Measurements from ENCODE around the gene GMEB2. TPM values are rescaled to one million over a fixed set of nuclear protein-coding genes. Genes with fewer than 3 reads are reported as not detected.

GMEB2 gene
- polyA plus RNA-seq, 1 of the 3 experiments (the other 2 are of a cell fraction): 6.5 TPM

GRCh38 chr20:63573647-63574131, 53.2 kb downstream of the GMEB2 start:
- H3K27ac ChIP-seq (ENCODE audit: low read depth in 2 of 2, low read length in 1 of 2): peak overlapping the region in 1 of 2 experiments; percentile 39; a peak in 1 of 4 replicates
- ChIA-PET CTCF (interaction anchor here (0.8 to 1.3 kb wide), 2 partner anchors 17 to 201 kb away, joined by 4 read pairs; no protein-coding TSS in a partner anchor), POLR2A (interaction anchor here (0.8 to 1.0 kb wide), 3 partner anchors 25 to 53 kb away, joined by 3 read pairs; partner anchors contain the start of gene GMEB2)
- no peak for DNase-seq
- peak overlapping the region; percentile 95 for H3K4me2 ChIP-seq
- no peaks in the 10 kb centered on the region for H3K27me3 ChIP-seq (ENCODE audit: insufficient read depth)
- H3K4me3 ChIP-seq (ENCODE audit: low read depth in 2 of 2, low read length in 1 of 2): peak overlapping the region; percentile 79 to 80
- peaks cover 8% of the 10 kb centered on the region; the same call in 1 of the 2 replicates for H3K79me2 ChIP-seq (ENCODE audit: insufficient read depth)
- no peaks in the 10 kb centered on the region for H4K20me1 ChIP-seq (ENCODE audit: insufficient read depth)
- no peaks in the 10 kb centered on the region for H3K9me3 ChIP-seq
- H2AFZ ChIP-seq (ENCODE audit: low read depth): 0 out of 2 replicates have a peak overlapping the region, but pooled peaks have one; percentile 23
- H3K4me1 ChIP-seq (ENCODE audit: control insufficient read depth in 1 of 2, insufficient read depth in 2 of 2, low read depth in 1 of 2, low read length in 1 of 2): peaks cover 3 to 28% of the 10 kb centered on the region in 2 experiments; a peak in 2 of 4 replicates
- no peaks in the 10 kb centered on the region for H3F3A ChIP-seq (replicated peaks; ENCODE audit: insufficient read depth)
- H3K9me2 ChIP-seq: no peaks in the 10 kb centered on the region
- WGBS (ENCODE audit: low lambda C conversion rate): 18% methylated on average over 8 of the region's 24 CpGs
- peak overlapping the region; percentile 73 for H3K9ac ChIP-seq
- TF ChIP-seq IRF3 (IDR thresholded peaks at IDR 0.05; ENCODE audit: low read depth, low read length): no peak
- peaks cover 0 to 6% of the 10 kb centered on the region in 2 experiments for H3K36me3 ChIP-seq (replicated peaks in 1 of 2; ENCODE audit: control insufficient read depth in 1 of 2, insufficient read depth in 2 of 2, low read length in 1 of 2)

DNA sequence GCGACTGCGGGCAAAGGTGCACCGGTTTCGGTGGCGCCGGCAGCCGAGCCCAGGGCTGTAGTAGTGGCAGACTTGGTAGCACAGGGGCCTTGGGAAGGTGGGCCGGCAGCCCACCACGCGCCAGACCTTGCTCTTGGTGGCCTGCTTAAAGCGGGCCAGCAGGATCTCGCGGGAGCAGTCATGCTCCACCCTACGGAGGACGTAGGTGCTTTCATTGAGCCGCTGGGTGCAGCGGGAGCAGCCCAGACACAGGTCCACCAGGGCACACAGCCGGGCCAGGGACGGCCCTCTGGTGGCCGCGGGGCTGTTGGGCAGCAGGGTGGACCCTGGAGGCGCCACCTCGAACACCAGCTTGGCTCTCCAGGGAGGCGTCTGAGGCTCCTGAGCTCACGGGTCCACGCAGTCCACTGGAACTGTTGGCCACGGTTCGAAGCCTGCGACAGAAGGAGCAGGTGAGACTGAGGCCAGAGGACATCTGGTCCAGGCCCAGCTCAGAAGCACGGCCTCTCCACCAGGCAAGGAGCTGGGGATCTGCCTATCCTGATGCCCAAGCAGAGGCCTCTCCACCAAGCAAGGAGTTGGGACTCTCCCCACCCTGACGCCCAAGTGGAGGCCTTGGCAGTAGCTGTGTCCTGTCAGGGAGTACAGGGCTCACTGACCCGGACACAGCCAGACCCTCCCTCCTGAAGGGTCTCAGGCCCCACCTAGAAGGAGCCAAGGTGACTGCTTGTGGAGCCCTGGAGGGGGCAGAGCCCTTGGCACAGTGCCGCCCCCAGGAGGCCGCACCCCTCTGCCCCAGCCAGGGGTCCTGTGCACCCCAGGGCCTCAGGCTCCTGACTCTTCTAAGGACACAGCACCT, 53.9 kb downstream of the GMEB2 start:
- TF ChIP-seq CTCF (IDR thresholded peaks at IDR 0.05) (peak; percentile 29), ELF1 (IDR thresholded peaks at IDR 0.05) (no peak), MEF2A (IDR thresholded peaks at IDR 0.05; ENCODE audit: borderline replicate concordance, low read depth) (no peak)
- H3K27me3 ChIP-seq (ENCODE audit: insufficient read depth): no peaks in the 10 kb centered on the region
- H3K9ac ChIP-seq: peak overlapping the region; percentile 73
- H3K79me2 ChIP-seq (ENCODE audit: insufficient read depth): peaks cover 8% of the 10 kb centered on the region; the same call in 1 of the 2 replicates
- H4K20me1 ChIP-seq (ENCODE audit: insufficient read depth): no peaks in the 10 kb centered on the region
- H3K4me2 ChIP-seq: peak overlapping the region; percentile 95
- H3K4me1 ChIP-seq (ENCODE audit: control insufficient read depth in 1 of 2, insufficient read depth in 2 of 2, low read depth in 1 of 2, low read length in 1 of 2): peaks cover 3 to 28% of the 10 kb centered on the region in 2 experiments; a peak in 2 of 4 replicates
- H3K36me3 ChIP-seq (replicated peaks in 1 of 2; ENCODE audit: control insufficient read depth in 1 of 2, insufficient read depth in 2 of 2, low read length in 1 of 2): peaks cover 0 to 7% of the 10 kb centered on the region in 2 experiments
- ChIA-PET POLR2A (no interaction called here), CTCF (interaction anchor here (0.8 to 1.3 kb wide), 3 partner anchors 18 to 202 kb away, joined by 3 to 4 read pairs (median 4); no protein-coding TSS in a partner anchor)
- no peaks in the 10 kb centered on the region for H3K9me2 ChIP-seq
- no peaks in the 10 kb centered on the region for H3K9me3 ChIP-seq
- no peaks in the 10 kb centered on the region for H3F3A ChIP-seq (replicated peaks; ENCODE audit: insufficient read depth)
- peak overlapping the region; percentile 79 to 80 for H3K4me3 ChIP-seq (ENCODE audit: low read depth in 2 of 2, low read length in 1 of 2)
- DNase-seq: peak; percentile 67
- WGBS (ENCODE audit: low lambda C conversion rate): 93% methylated on average over 16 of the region's 34 CpGs
- no peak overlapping the region; a peak in 1 of 4 replicates for H3K27ac ChIP-seq (ENCODE audit: low read depth in 2 of 2, low read length in 1 of 2)
- 0 out of 2 replicates have a peak overlapping the region, but pooled peaks have one; percentile 23 for H2AFZ ChIP-seq (ENCODE audit: low read depth)
